ENCODE measurements around the gene USE1.

DNA sequence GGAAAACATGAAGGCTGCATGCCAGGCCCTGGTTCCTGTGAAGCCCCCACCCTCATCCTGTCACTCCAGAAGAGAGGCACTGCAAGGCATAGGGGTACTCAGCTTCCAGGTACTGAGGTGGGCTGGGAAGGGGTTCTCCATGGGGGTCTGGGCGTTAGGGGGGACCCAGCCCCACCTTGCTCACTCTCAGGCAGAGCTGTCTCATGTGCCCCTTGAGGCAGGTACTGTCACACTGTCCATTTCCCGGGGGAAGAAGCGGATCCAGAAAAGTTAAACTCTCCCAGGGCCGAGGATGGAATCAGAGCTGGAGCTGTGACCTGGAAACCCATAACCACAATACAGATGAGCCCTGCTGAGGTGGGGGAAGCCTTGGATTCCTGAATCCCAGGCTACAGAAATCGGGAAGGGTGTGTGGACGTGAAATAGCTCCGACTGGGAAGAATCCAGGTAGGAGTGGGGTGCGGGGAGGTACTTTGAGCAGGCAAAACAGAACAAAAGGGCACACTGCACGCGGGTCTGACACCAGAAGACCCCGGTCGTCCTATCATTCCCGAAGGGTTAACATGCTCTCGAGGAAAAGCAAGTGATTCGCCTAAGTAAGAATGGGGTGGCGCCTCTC is 540 bp upstream of the USE1 start:
- TF ChIP-seq POLR2AphosphoS5 (IDR thresholded peaks at IDR 0.05; ENCODE audit: low read depth, low read length) (no peak), POLR2A (IDR thresholded peaks at IDR 0.05; ENCODE audit: low read depth, low read length) (no peak), PAX5 (IDR thresholded peaks at IDR 0.05; ENCODE audit: insufficient read depth, low read length, severe bottlenecking) (no peak)
